Mesenchymal stem cell (in vitro differentiated cells and primary cell): ENCODE results near the gene KHNYN.

Experiments used
- DNase-seq: peaks from one replicate; pipeline ENCODE4 v3.0.0-alpha.2; 2013
- H2AFZ ChIP-seq: one replicate; pipeline ENCODE4 v1.6.1; 2013; ENCODE audit warnings: low read depth, mild to moderate bottlenecking, control low read depth, inconsistent platforms, low read length, moderate library complexity
- H2AK5ac ChIP-seq: 2 replicates; pipeline ENCODE4 v1.6.1; 2013; ENCODE audit warnings: low read length, moderate library complexity, mild to moderate bottlenecking, inconsistent platforms; ENCODE audit not compliant: severe bottlenecking
- H2BK120ac ChIP-seq: one replicate; pipeline ENCODE4 v1.6.1; 2013; ENCODE audit warnings: low read depth, mild to moderate bottlenecking, inconsistent platforms, low read length, moderate library complexity
- H2BK12ac ChIP-seq, 2 experiments: one replicate each; pipeline ENCODE4 v1.6.1; 2013; ENCODE audit warnings: inconsistent platforms in 2 of 2, low read length in 2 of 2, mild to moderate bottlenecking in 2 of 2, moderate library complexity in 2 of 2, control low read depth in 1 of 2
- H2BK15ac ChIP-seq: one replicate; pipeline ENCODE4 v1.6.1; 2013; ENCODE audit warnings: mild to moderate bottlenecking, low read depth, inconsistent platforms; ENCODE audit not compliant: poor library complexity, severe bottlenecking
- H2BK5ac ChIP-seq: 2 replicates; pipeline ENCODE4 v1.6.1; 2013; ENCODE audit warnings: low read depth, mild to moderate bottlenecking, low read length, control low read depth, inconsistent platforms; ENCODE audit not compliant: poor library complexity, severe bottlenecking
- H3K14ac ChIP-seq, 2 experiments: one replicate each; pipeline ENCODE4 v1.6.1; 2013; ENCODE audit warnings: inconsistent platforms in 2 of 2, low read length in 2 of 2, control low read depth in 1 of 2, mild to moderate bottlenecking in 1 of 2, moderate library complexity in 1 of 2
- H3K18ac ChIP-seq, 2 experiments: one replicate each; pipeline ENCODE4 v1.6.1; 2013; ENCODE audit warnings: inconsistent platforms in 2 of 2, low read length in 2 of 2, control low read depth in 1 of 2, low read depth in 1 of 2, mild to moderate bottlenecking in 1 of 2
- H3K23ac ChIP-seq, 2 experiments: one replicate each; pipeline ENCODE4 v1.6.1; 2013; ENCODE audit warnings: inconsistent platforms in 2 of 2, low read length in 2 of 2, mild to moderate bottlenecking in 2 of 2, moderate library complexity in 2 of 2, control low read depth in 1 of 2
- H3K27ac ChIP-seq: 2 replicates; pipeline ENCODE4 v1.5.1; 2013; ENCODE audit warnings: mild to moderate bottlenecking, moderate library complexity, low read length, control low read depth, inconsistent platforms; ENCODE audit not compliant: poor library complexity, severe bottlenecking
- H3K27me3 ChIP-seq, 2 experiments: 2 replicates each; pipeline versions ENCODE4 v1.6.1 to v1.7.0; 2013; ENCODE audit warnings: low read length in 2 of 2, mild to moderate bottlenecking in 2 of 2, moderate library complexity in 2 of 2, control low read depth in 1 of 2, inconsistent platforms in 1 of 2; ENCODE audit not compliant: control insufficient read depth in 1 of 2, insufficient read depth in 1 of 2
- H3K36me3 ChIP-seq, 2 experiments: 2 replicates each; pipeline versions ENCODE4 v1.6.1 to v1.7.0; 2013; ENCODE audit warnings: low read length in 2 of 2, control low read depth in 1 of 2, inconsistent platforms in 1 of 2, low read depth in 1 of 2, mild to moderate bottlenecking in 1 of 2; ENCODE audit not compliant: insufficient read depth in 2 of 2, control insufficient read depth in 1 of 2
- H3K4ac ChIP-seq, 2 experiments: one replicate each; pipeline ENCODE4 v1.6.1; 2013; ENCODE audit warnings: inconsistent platforms in 2 of 2, low read length in 2 of 2, mild to moderate bottlenecking in 2 of 2, moderate library complexity in 2 of 2, control low read depth in 1 of 2, low read depth in 1 of 2
- H3K4me1 ChIP-seq: 2 replicates; pipeline ENCODE4 v1.6.1; 2013; ENCODE audit warnings: low read depth, low read length, control low read depth; ENCODE audit not compliant: control insufficient read depth, insufficient read depth
- H3K4me2 ChIP-seq: 2 replicates; pipeline ENCODE4 v1.6.1; 2013; ENCODE audit warnings: low read length, mild to moderate bottlenecking, inconsistent platforms; ENCODE audit not compliant: poor library complexity, severe bottlenecking
- H3K4me3 ChIP-seq, 2 experiments: 2 replicates each; pipeline versions ENCODE4 v1.5.1 to v1.7.0; 2013; ENCODE audit warnings: low read length in 2 of 2, mild to moderate bottlenecking in 2 of 2, control low read depth in 1 of 2, low read depth in 1 of 2; ENCODE audit not compliant: insufficient read depth in 1 of 2
- H3K79me1 ChIP-seq: replicated peaks from 2 replicates; pipeline ENCODE4 v1.6.1; 2013; ENCODE audit warnings: mild to moderate bottlenecking, control low read depth, low read length, inconsistent platforms; ENCODE audit not compliant: poor library complexity, severe bottlenecking
- H3K9ac ChIP-seq: 2 replicates; pipeline ENCODE4 v1.7.0; 2013; ENCODE audit warnings: mild to moderate bottlenecking, low read length, moderate library complexity
- H3K9me3 ChIP-seq: 2 replicates; pipeline ENCODE4 v1.7.0; 2013; ENCODE audit warnings: mild to moderate bottlenecking, low read length; ENCODE audit not compliant: control insufficient read depth
- H4K8ac ChIP-seq: one replicate; pipeline ENCODE4 v1.6.1; 2013; ENCODE audit warnings: inconsistent platforms, mild to moderate bottlenecking, low read length, moderate library complexity
- H4K91ac ChIP-seq: one replicate; pipeline ENCODE4 v1.6.1; 2013; ENCODE audit warnings: mild to moderate bottlenecking, low read length, inconsistent platforms
- WGBS: methylation state at CpG from one replicate; pipeline ENCODE4 v1.1.7; 2013; ENCODE audit warnings: mixed read lengths; 5-methylcytosine and 5-hydroxymethylcytosine counted together

Gene KHNYN

DNA sequence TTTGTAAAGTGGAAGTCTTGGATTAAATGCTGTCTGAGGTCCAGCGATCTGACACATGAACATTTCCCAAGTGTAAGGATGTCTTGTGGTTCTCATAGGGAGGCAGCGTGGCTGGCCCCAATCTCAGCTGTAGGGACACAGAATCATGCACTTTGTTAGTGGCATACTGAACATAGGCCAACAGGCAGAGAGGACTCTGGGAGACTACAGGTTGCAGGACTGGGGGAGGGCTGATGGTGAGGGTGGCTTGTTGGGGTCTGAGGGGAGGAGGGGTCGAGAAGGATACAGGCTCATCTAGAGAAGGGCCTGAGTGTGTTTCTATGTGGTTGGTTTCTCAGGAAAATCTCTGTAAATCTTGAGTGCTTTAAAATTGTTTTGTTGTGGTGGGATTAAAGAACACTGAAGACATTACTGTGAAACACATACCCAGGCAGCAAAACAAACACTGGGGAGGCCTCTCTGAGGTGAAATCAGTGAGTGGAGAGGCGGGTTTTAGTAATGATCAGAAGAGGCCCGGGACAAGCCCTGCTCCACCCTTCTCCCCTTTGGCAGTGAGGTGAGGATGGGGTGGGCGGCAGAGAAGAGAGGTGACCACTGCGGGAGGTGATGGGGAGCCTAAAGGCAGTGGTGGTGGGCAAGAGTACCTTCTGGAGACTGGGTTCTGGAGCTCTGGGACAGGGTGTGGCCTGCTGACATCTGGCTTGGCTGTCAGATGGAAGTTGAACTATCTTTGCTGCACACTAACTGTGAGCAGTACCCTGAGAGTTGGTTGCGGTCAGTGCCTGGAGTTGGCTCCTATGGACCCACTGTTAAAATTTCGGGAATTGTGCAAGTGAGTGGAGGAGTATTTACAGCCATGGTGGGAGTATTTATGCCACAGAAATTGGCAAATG, 27.7 kb upstream of the KHNYN start:
- Histone ChIP-seq H3K23ac (no peak overlapping the region), H3K9ac (no peak overlapping the region), H4K8ac (no peak overlapping the region), H2BK12ac (no peak overlapping the region), H2AK5ac (no peak overlapping the region), H3K4ac (peak overlapping the region in 1 of 2 experiments; percentile 25), H2AFZ (no peak overlapping the region), H3K36me3 (peaks cover 5 to 12% of the 10 kb centered on the region in 2 experiments), H3K27ac (no peak overlapping the region), H3K27me3 (no peaks in the 10 kb centered on the region), H2BK5ac (no peak overlapping the region), H3K9me3 (no peaks in the 10 kb centered on the region), H4K91ac (no peak overlapping the region), H3K4me2 (no peak overlapping the region), H3K4me3 (no peak overlapping the region), H3K18ac (no peak overlapping the region), H3K4me1 (peaks cover 22% of the 10 kb centered on the region), H2BK15ac (no peak overlapping the region), H2BK120ac (no peak overlapping the region), H3K14ac (peak overlapping the region in 1 of 2 experiments; percentile 45), H3K79me1 (peaks cover 17% of the 10 kb centered on the region)
- no peak for DNase-seq
- 74% methylated on average over 9 of the region's 9 CpGs for WGBS

DNA sequence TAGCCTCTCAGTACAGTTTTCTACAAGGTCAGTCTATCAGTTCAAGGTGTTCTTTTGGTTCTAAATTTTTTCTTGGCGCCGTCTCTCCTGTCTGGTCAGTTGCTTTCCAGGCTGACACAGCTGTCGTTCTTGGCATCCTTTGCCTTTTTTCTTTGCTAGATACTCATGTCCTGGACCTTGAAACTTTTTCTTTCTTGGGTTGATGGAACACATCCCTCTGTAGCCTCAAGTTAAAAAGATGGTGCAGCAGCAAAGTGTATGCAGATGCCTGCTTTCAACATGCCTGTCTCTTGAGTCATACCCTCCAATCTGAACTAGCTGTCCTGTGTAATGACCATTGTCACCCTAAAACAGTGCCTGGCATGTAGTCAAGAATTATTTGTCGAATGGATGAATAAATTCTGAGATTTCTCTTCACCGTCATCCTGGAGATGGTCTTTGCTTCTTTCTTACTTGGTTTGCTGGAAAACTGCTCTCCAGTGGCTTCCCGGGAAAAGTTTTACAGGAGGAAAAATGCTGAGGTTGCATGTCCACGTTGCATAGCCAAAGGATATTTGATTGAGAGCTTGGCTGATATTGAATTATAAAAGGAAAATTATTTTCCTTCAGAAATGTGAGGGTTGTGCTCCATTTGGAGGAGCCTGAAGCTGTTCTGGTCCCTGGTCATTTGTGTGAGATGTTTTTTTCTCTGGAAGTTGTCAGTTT, 26.3 kb upstream of the KHNYN start:
- H2AK5ac ChIP-seq: no peak overlapping the region
- H3K36me3 ChIP-seq: peaks cover 16% of the 10 kb centered on the region in 2 experiments
- WGBS: 69% methylated on average over 7 of the region's 7 CpGs

DNA sequence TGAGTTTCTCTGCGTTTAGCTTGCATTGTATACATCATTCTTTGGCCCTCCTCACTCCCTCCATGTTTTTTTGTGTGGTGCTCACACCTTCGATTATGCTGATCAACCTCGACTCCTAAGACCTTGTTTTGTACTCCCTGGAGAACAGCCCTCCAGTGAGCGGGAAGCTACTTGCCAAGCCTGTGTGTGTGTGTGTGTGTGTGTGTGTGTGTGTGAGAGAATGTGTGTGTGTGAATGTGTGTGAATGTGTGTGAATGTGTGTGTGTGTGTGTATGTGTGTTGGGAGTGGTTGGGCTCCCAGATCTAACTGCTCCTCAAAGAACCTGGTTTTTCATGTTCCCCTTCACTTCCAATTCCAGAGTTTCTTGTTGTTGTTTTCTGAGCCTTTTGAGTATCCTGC, 24.9 kb upstream of the KHNYN start:
- no peak overlapping the region for H2AK5ac ChIP-seq
- WGBS: 81% methylated on average over 4 of the region's 4 CpGs
- no peak for DNase-seq
- peaks cover 29 to 30% of the 10 kb centered on the region in 2 experiments for H3K36me3 ChIP-seq
- H2AFZ ChIP-seq: no peak overlapping the region
- H4K91ac ChIP-seq: no peak overlapping the region
- H3K9ac ChIP-seq: no peak overlapping the region
- peaks cover 13% of the 10 kb centered on the region for H3K79me1 ChIP-seq
- H2BK120ac ChIP-seq: no peak overlapping the region
- H3K23ac ChIP-seq: no peak overlapping the region
- no peak overlapping the region for H3K4ac ChIP-seq
- no peak overlapping the region for H3K14ac ChIP-seq
- H3K4me3 ChIP-seq: no peak overlapping the region
- H3K27ac ChIP-seq: no peak overlapping the region
- H2BK15ac ChIP-seq: no peak overlapping the region
- peak overlapping the region in 1 of 2 experiments; percentile 49 for H2BK12ac ChIP-seq
- peaks cover 12% of the 10 kb centered on the region for H3K4me1 ChIP-seq
- no peak overlapping the region for H3K18ac ChIP-seq
- H3K27me3 ChIP-seq: no peaks in the 10 kb centered on the region
- H2BK5ac ChIP-seq: no peak overlapping the region
- H3K4me2 ChIP-seq: no peak overlapping the region
- H3K9me3 ChIP-seq: no peaks in the 10 kb centered on the region
- no peak overlapping the region for H4K8ac ChIP-seq

More for the DNA sequence above, 26.3 kb upstream of the KHNYN start:
- H2AFZ ChIP-seq: no peak overlapping the region
- H3K4me3 ChIP-seq: no peak overlapping the region
- H3K18ac ChIP-seq: no peak overlapping the region
- H2BK12ac ChIP-seq: no peak overlapping the region
- H3K4ac ChIP-seq: no peak overlapping the region
- H2BK15ac ChIP-seq: no peak overlapping the region
- no peak overlapping the region for H4K8ac ChIP-seq
- H3K4me2 ChIP-seq: no peak overlapping the region
- peaks cover 20% of the 10 kb centered on the region for H3K4me1 ChIP-seq
- H2BK120ac ChIP-seq: no peak overlapping the region
- H3K14ac ChIP-seq: no peak overlapping the region
- DNase-seq: no peak
- no peaks in the 10 kb centered on the region for H3K9me3 ChIP-seq
- H3K23ac ChIP-seq: no peak overlapping the region
- H3K79me1 ChIP-seq: peaks cover 17% of the 10 kb centered on the region
- H4K91ac ChIP-seq: no peak overlapping the region
- H3K27me3 ChIP-seq: no peaks in the 10 kb centered on the region
- H2BK5ac ChIP-seq: no peak overlapping the region
- H3K27ac ChIP-seq: no peak overlapping the region
- no peak overlapping the region for H3K9ac ChIP-seq

DNA sequence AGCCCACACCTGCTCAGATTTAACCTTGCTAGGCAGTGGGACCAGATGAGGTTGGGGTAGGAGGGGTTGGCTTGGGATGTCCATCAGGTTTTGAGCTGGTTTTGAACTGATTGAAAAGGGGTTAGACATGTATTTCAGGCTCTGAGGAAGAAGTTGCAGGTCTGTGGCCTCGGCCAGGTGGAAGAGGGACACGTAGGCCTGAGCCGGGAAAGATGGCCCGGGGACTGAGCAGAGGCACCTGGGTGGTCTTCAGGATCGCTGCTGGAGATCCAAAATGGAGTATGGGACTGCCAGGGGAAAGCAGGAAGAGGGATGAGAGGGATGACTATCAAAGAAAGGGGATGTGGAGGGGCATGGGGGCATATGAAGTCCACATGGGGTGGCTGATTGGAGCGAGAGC, 23.3 kb upstream of the KHNYN start:
- WGBS: 94% methylated on average over 6 of the region's 6 CpGs
- no peak overlapping the region for H3K18ac ChIP-seq

More for the DNA sequence above, 23.3 kb upstream of the KHNYN start:
- Histone ChIP-seq H2BK15ac (no peak overlapping the region), H2BK12ac (no peak overlapping the region), H3K14ac (no peak overlapping the region), H3K9ac (no peak overlapping the region), H2AK5ac (no peak overlapping the region), H3K9me3 (no peaks in the 10 kb centered on the region), H3K4me1 (peaks cover 6% of the 10 kb centered on the region), H4K91ac (no peak overlapping the region), H3K27me3 (no peaks in the 10 kb centered on the region), H3K79me1 (peaks cover 11% of the 10 kb centered on the region), H3K27ac (no peak overlapping the region), H3K36me3 (peaks cover 42 to 45% of the 10 kb centered on the region in 2 experiments), H3K4ac (no peak overlapping the region), H3K23ac (no peak overlapping the region), H2BK120ac (no peak overlapping the region), H3K4me2 (no peak overlapping the region), H2BK5ac (no peak overlapping the region), H4K8ac (no peak overlapping the region), H2AFZ (no peak overlapping the region), H3K4me3 (no peak overlapping the region)
- DNase-seq: no peak
